SU-DHL-6 (cell line): ENCODE data around the gene DENND5B.

Source experiments
- H2AFZ ChIP-seq: fragments of 200-600 bp; sonication (generic); 2 replicates; pipeline ENCODE4 v1.6.1; 2014; ENCODE audit warnings: low read depth, mild to moderate bottlenecking, moderate library complexity, mixed read lengths, antibody characterized with exemption, low read length; ENCODE audit not compliant: severe bottlenecking
- H3F3A ChIP-seq: fragments of 200-600 bp; shearing (Covaris generic); 2 replicates; pipeline ENCODE4 v1.6.0; 2016; ENCODE audit warnings: antibody characterized with exemption, mild to moderate bottlenecking; ENCODE audit not compliant: insufficient read depth
- H3K27ac ChIP-seq: fragments of 200-600 bp; sonication (generic); 2 replicates; pipeline ENCODE4 v1.5.1; 2016; ENCODE audit warnings: low read depth, mild to moderate bottlenecking, low read length, moderate library complexity, mixed read lengths
- H3K27me3 ChIP-seq: fragments of 200-600 bp; sonication (generic), shearing (Covaris generic); 2 replicates; pipeline ENCODE4 v1.6.0; 2014; ENCODE audit warnings: mild to moderate bottlenecking, low read length
- H3K36me3 ChIP-seq: fragments of 200-600 bp; sonication (generic); 2 replicates; pipeline ENCODE4 v1.6.1; 2014; ENCODE audit warnings: mild to moderate bottlenecking, low read length, mixed read lengths
- H3K4me2 ChIP-seq: fragments of 300-600, 200-600 bp; shearing (Covaris generic), sonication (generic); 2 replicates; pipeline ENCODE4 v1.6.0; 2014; ENCODE audit warnings: low read length, low read depth, mild to moderate bottlenecking; ENCODE audit not compliant: poor library complexity, severe bottlenecking
- H3K4me3 ChIP-seq: fragments of 200-600 bp; sonication (generic); 2 replicates; pipeline ENCODE4 v1.5.1; 2014; ENCODE audit warnings: antibody characterized with exemption, low read length, mild to moderate bottlenecking, mixed read lengths; ENCODE audit not compliant: insufficient read depth, poor library complexity, severe bottlenecking
- H3K79me2 ChIP-seq: fragments of 200-600 bp; sonication (generic); 2 replicates; pipeline ENCODE4 v1.6.1; 2014; ENCODE audit warnings: mild to moderate bottlenecking, low read length, moderate library complexity; ENCODE audit not compliant: insufficient read depth
- H3K9ac ChIP-seq: fragments of 200-600 bp; sonication (generic); 2 replicates; pipeline ENCODE4 v1.7.0; 2014; ENCODE audit warnings: mild to moderate bottlenecking, low read length
- H3K9me2 ChIP-seq: fragments of 200-600 bp; sonication (generic); replicated peaks from 2 replicates; pipeline ENCODE4 v1.6.1; 2014; ENCODE audit warnings: low read length; ENCODE audit not compliant: insufficient read depth
- H3K9me3 ChIP-seq: fragments of 200-600 bp; sonication (generic); 2 replicates; pipeline ENCODE4 v1.6.1; 2014; ENCODE audit warnings: low read length, mixed read lengths; ENCODE audit not compliant: insufficient read depth
- H4K20me1 ChIP-seq: fragments of 200-600 bp; sonication (generic); 2 replicates; pipeline ENCODE4 v1.6.1; 2014; ENCODE audit warnings: low read depth, mild to moderate bottlenecking, antibody characterized with exemption, low read length, moderate library complexity, mixed read lengths
- CTCF ChIP-seq: fragments of 200-600 bp; sonication (generic); IDR thresholded peaks from one replicate; pipeline ENCODE4 v1.5.1; 2017; ENCODE audit warnings: antibody characterized with exemption, mild to moderate bottlenecking, low read length, moderate library complexity; ENCODE audit not compliant: insufficient read depth, poor library complexity, severe bottlenecking
- EZH2phosphoT487 ChIP-seq: fragments of 200-600 bp; sonication (generic), shearing (Covaris generic); conservative IDR thresholded peaks from 2 replicates; pipeline ENCODE4 v1.6.1; 2018; ENCODE audit warnings: mild to moderate bottlenecking, antibody characterized with exemption, low read length, moderate library complexity, mixed read lengths

DENND5B gene

GRCh38 chr12:31627456-31628054 lies 36.6 kb upstream of the DENND5B start:
- H3F3A ChIP-seq, result peaks cover 6% of the 10 kb centered on the region; the same call in 1 of the 2 replicates
- H2AFZ ChIP-seq, result no peak overlapping the region
- no peak for TF ChIP-seq CTCF
- no peak for TF ChIP-seq EZH2phosphoT487
- no peaks in the 10 kb centered on the region for H3K27me3 ChIP-seq
- H3K9me2 ChIP-seq, result no peaks in the 10 kb centered on the region
- H3K36me3 ChIP-seq, result no peaks in the 10 kb centered on the region
- H3K4me2 ChIP-seq, result no peak overlapping the region
- no peak overlapping the region for H3K27ac ChIP-seq
- H3K4me3 ChIP-seq, result no peak overlapping the region
- no peak overlapping the region for H3K9ac ChIP-seq
- no peaks in the 10 kb centered on the region for H3K9me3 ChIP-seq
- H3K79me2 ChIP-seq, result no peaks in the 10 kb centered on the region
- no peaks in the 10 kb centered on the region for H4K20me1 ChIP-seq

- H3K4me2 ChIP-seq, result no peak overlapping the region
- TF ChIP-seq EZH2phosphoT487 (no peak), CTCF (no peak)
- no peak overlapping the region for H3K4me3 ChIP-seq
- no peaks in the 10 kb centered on the region for H3K9me3 ChIP-seq
- no peak overlapping the region for H3K9ac ChIP-seq
- no peaks in the 10 kb centered on the region for H3K79me2 ChIP-seq
- no peaks in the 10 kb centered on the region for H3K27me3 ChIP-seq
- peaks cover 5% of the 10 kb centered on the region; the same call in 1 of the 2 replicates for H3F3A ChIP-seq
- no peak overlapping the region for H3K27ac ChIP-seq
- H3K36me3 ChIP-seq, result no peaks in the 10 kb centered on the region
- no peaks in the 10 kb centered on the region for H3K9me2 ChIP-seq
- no peak overlapping the region for H2AFZ ChIP-seq
- H4K20me1 ChIP-seq, result no peaks in the 10 kb centered on the region
Observed at GRCh38 chr12:31626270-31626995, 35.5 kb upstream of the DENND5B start.

- Histone ChIP-seq H3F3A (no peaks in the 10 kb centered on the region), H3K4me2 (no peak overlapping the region), H3K36me3 (no peaks in the 10 kb centered on the region), H3K79me2 (no peaks in the 10 kb centered on the region), H3K27ac (no peak overlapping the region), H4K20me1 (no peaks in the 10 kb centered on the region), H3K9me2 (no peaks in the 10 kb centered on the region), H3K4me3 (no peak overlapping the region), H2AFZ (no peak overlapping the region), H3K9me3 (no peaks in the 10 kb centered on the region), H3K9ac (no peak overlapping the region), H3K27me3 (no peaks in the 10 kb centered on the region)
- TF ChIP-seq EZH2phosphoT487 (no peak), CTCF (no peak)
Observed at GRCh38 chr12:31622038-31622437, 31.1 kb upstream of the DENND5B start.
